IgD-negative memory B cell (primary cell): ENCODE data around the gene NUDT5. TPM values are rescaled to one million over a fixed set of nuclear protein-coding genes. Genes with fewer than 3 reads are reported as not detected.

Experiments used
- polyA plus RNA-seq: library from polyadenylated mRNA; unstranded; fragments of 300-500 nt; fragmentation: Illumina TruSeq; gene quantifications from one replicate; pipeline ENCODE4 v1.2.3, GENCODE V29; 2021

Gene NUDT5
- polyA plus RNA-seq, 1 donor from 2014 or later, result 48.6 TPM

Other genes starting within 250 kb of the NUDT5 start
- gene UPF2, start 153.1 kb downstream of the NUDT5 start, polyA plus RNA-seq, result 32.2 TPM
- gene DHTKD1, start 126.9 kb downstream of the NUDT5 start, polyA plus RNA-seq, result 26.3 TPM
- gene SEC61A2, start 66.2 kb downstream of the NUDT5 start, polyA plus RNA-seq, result 1.5 TPM
- gene CDC123, start 297 bp upstream of the NUDT5 start, polyA plus RNA-seq, result 104 TPM
- gene CAMK1D, start 153.7 kb upstream of the NUDT5 start, polyA plus RNA-seq, result 41.4 TPM